HEK293T (cell line): ENCODE measurements around the gene MED15.
"Not testable (repeated sequence)": the region's sequence is repeated elsewhere in the genome, so short reads cannot be mapped to it uniquely, and the experiment has no call there.

Source experiments
- ELF4 ChIP-seq: fragments of 450-650 bp; IDR thresholded peaks from 2 replicates; pipeline ENCODE4 v1.6.1; 2017; ENCODE audit warnings: antibody characterized with exemption
- FOXK2 ChIP-seq: fragments of 450-650 bp; IDR thresholded peaks from 2 replicates; pipeline ENCODE4 v1.6.1; 2016; ENCODE audit warnings: mild to moderate bottlenecking
- FOXM1 ChIP-seq: fragments of 450-650 bp; IDR thresholded peaks from 2 replicates; pipeline ENCODE4 v1.6.1; 2017; ENCODE audit warnings: mild to moderate bottlenecking, borderline replicate concordance
- LEF1 ChIP-seq: fragments of 450-650 bp; IDR thresholded peaks from 2 replicates; pipeline ENCODE4 v1.6.1; 2017; ENCODE audit warnings: mild to moderate bottlenecking, borderline replicate concordance
- PKNOX1 ChIP-seq: fragments of 450-650 bp; IDR thresholded peaks from 2 replicates; pipeline ENCODE4 v1.6.1; 2016
- SP1 ChIP-seq: fragments of 450-650 bp; IDR thresholded peaks from 2 replicates; pipeline ENCODE4 v1.6.1; 2017
- SUZ12 ChIP-seq: fragments of 450-650 bp; IDR thresholded peaks from 2 replicates; pipeline ENCODE4 v1.6.1; 2016; ENCODE audit warnings: mild to moderate bottlenecking

- not testable (repeated sequence) for TF ChIP-seq SP1, ELF4, FOXM1, LEF1, FOXK2, SUZ12, PKNOX1
Observed at GRCh38 chr22:20475569-20475968, 31.8 kb upstream of the MED15 start.
